Measurements from ENCODE around the gene MUSTN1.

Gene MUSTN1

DNA sequence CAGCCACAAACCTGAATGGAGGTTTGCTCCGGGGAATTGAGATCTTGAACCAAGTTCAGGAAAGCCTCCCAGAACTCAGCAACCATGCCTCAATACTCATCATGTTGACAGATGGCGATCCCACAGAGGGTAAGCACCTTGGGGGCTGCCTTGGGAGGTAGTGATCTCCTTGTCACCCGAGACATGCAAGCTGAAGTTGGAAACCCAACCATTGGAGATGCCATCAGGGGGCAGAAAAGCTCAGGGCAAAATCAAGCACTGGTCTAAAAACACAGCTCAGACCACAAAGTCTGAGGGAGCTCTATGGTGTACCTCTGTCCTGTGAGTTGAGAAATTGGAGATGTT is 51.6 kb downstream of the MUSTN1 start:
- no peak for DNase-seq
